Stimulated activated CD4-positive, alpha-beta T cell treated with anti-CD3 and anti-CD28 coated beads, Interleukin-12 subunit alpha, Interleukin-12 subunit beta, amount 100 ng/mL, for 48 hours (primary cell): ENCODE measurements around the gene ACTG2.

ENCODE experiments used
- DNase-seq, 3 donors: peaks; one replicate each; pipeline ENCODE4 v3.0.0-alpha.2; 2020; ENCODE audit warnings: low read depth in 2 of 3, low spot score in 1 of 3

Gene ACTG2

DNA sequence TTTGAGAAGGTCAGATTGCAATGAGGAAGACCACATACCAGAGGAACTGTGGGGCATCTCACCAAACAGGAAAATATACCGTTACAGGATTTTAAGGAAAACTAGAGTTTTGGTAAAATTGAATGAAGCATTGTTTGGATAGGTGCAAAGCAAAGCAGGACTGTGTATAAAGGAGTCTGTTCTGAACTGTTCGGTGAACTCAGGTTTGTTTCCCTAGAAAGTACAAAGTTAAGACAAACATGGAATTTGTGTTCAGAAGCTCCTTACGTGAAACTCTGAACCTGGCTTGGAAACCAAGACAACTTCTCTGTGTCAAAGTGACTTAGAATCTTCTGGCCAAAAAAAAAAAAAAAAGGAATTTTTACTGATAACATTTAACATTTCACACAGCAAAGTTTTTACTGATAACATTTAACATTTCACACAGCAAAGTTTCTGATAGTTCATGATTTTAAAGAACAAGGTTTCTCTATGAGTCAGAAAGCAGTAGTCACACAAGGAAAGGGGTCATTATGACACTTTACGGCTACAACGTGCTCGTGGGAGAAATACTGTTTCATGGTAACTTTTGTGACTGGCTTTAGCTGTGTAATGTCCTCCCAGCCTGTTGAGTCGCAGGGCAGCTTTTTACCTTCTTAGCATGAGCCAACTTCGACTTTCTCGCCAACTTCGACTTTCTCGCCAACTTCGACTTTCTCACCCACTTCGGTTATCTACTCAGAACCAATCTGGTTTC lies 70.7 kb downstream of the ACTG2 start:
- DNase-seq: no peak

DNA sequence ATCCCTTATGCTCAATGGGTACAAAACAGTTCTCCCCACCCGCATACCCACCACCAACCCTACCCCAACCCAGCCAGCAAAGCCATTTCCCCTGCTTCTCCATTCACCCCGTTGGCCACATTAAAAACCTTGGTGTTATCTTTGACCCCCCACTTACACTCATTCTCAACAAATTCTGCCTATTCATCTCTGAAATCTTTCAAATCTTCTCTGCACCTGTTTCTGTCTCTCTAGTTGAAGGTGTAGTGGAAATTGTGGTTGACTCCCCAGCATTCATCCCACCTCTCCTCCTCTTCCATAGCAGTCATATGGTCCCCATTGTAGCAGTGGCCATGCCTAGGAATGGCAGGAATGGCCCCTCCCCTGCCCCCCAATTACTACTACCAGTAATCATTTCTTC lies 71.4 kb downstream of the ACTG2 start:
- DNase-seq: no peak

DNA sequence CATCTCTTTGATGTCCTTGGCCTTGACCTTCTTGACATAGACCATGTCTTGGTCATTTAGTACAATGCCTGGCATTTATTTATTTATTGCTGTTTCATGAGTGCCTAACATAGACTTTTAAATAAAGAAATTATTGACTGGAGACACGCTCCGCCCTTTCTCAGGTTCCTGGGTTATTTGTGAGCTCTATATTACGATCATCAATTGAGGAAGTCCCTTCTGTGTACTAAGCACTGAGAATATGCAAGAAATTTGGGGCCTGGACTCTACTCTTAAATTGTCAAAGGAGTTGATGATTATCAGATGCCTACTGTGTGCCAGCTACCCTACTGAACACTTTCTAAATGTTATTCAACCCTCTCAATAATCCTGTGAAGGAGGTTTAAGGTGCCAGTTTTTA lies 72.2 kb downstream of the ACTG2 start:
- DNase-seq: no peak

DNA sequence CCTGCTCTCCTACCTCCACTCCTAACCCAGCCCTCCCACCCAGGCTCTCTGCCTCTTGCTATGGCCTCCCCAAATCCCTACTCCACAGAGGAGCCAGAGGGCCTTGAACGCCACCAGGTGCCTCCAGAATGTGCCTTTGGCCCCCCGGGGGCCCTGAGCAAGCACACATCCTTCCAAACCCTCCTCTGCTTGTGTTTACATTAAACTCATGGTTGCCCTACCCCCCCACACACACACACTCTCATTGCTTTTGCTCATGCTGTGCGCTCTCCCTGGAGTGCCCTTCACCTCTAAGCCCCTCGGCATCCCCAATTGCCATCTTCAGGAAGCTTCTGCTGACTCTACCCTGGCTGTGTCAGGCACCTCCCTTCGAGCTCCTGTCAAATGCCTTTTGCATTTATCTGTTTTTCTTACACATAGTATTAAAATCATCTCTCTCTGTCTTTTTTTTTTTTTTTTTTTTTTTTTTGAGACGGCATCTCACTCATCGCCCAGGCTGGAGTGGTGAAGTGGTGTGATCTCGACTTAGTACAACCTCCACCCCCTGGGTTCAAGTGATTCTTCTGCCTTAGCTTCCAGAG lies 75.6 kb downstream of the ACTG2 start:
- no peak for DNase-seq

DNA sequence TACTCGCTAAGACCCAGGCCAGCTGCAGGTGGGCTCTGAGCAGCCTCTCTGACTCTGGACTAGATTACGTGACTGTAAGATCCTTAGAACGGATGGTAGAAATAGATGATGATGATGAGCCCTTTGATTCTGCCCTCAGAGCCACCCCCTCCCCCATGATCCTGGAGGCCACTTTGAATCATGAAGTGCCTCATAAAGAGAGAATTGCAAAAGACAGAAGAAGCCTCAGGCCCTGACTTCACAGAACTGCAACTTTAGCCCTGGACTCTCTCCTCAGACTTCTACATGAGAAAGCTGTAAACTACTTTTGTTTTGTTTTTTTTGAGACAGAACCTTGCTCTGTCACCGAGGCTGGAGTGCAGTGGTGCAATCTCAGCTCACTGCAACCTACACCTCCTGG lies 76.5 kb downstream of the ACTG2 start:
- no peak for DNase-seq
